Left lung (tissue), 10 donors: ENCODE results near the gene PTCD2. TPM values are rescaled to one million over a fixed set of nuclear protein-coding genes. Genes with fewer than 3 reads are reported as not detected.

Experiments used
- ATAC-seq: fragments of 200-7000 bp; cut with Tn5 transposase; one replicate; pipeline ENCODE4 v1.9.1; 2020; ENCODE audit warnings: moderate library complexity
- DNase-seq, 4 donors: peaks; one replicate each; pipeline ENCODE4 v3.0.0-alpha.2; 2013 to 2020
- H3K27ac ChIP-seq, 2 donors: fragments of 200-600 bp; sonication (generic) in 1 of 2; one replicate each; pipeline versions ENCODE4 v1.5.0 to v1.8.0; 2020 to 2021
- H3K27me3 ChIP-seq, 2 donors: fragments of 200-600 bp; sonication (generic) in 1 of 2; one replicate each; pipeline versions ENCODE4 v1.5.0 to v1.8.0; 2020 to 2021
- H3K36me3 ChIP-seq, 2 donors: fragments of 200-600 bp; sonication (generic) in 1 of 2; one replicate each; pipeline versions ENCODE4 v1.5.0 to v1.8.0; 2020 to 2021
- H3K4me1 ChIP-seq, 2 donors: fragments of 200-600 bp; one replicate each; pipeline ENCODE4 v1.8.0; 2021
- H3K4me3 ChIP-seq, 2 donors: fragments of 200-600 bp; sonication (generic) in 1 of 2; one replicate each; pipeline versions ENCODE4 v1.5.0 to v1.8.0; 2020 to 2021; ENCODE audit warnings: mild to moderate bottlenecking in 1 of 2
- H3K9me3 ChIP-seq, 2 donors: fragments of 200-600 bp; sonication (generic) in 1 of 2; one replicate each; pipeline versions ENCODE4 v1.5.0 to v1.8.0; 2020 to 2021
- CTCF ChIP-seq, 2 donors: fragments of 200-600 bp; sonication (generic) in 1 of 2; IDR thresholded peaks; one replicate each; pipeline versions ENCODE4 v1.5.0 to v1.8.0; 2021; ENCODE audit warnings: antibody characterized with exemption in 2 of 2
- intact Hi-C, 2 donors: fragments of 100-400 bp; cut with DNase I; formaldehyde crosslinking; loops; one replicate each; pipeline versions ENCODE4 v1.11.2 to v1.14.2; 2022
- polyA plus RNA-seq, 6 donors: library from polyadenylated mRNA; unstranded; fragments of 120-200 nt; gene quantifications; one replicate each; pipeline ENCODE4 v1.2.1, GENCODE V29; 2013; ENCODE audit not compliant: insufficient read length in 6 of 6
- total RNA-seq, 2 donors: library from RNA; stranded (reverse); fragmentation: NEBNext Ultra II Directional; extraction: Animal tissue kit (Norgen Biotek cat#: 25700); gene quantifications; one replicate each; pipeline ENCODE4 v1.2.1, GENCODE V29; 2021
- donor health status: DM: no; HTN: yes; CAD: no.
- donor health status: DM: no; HTN: no; CAD: no.

PTCD2 gene
- total and polyA plus RNA-seq, 8 donors, result 7.6 to 12.6 (median 11.1) TPM

DNA sequence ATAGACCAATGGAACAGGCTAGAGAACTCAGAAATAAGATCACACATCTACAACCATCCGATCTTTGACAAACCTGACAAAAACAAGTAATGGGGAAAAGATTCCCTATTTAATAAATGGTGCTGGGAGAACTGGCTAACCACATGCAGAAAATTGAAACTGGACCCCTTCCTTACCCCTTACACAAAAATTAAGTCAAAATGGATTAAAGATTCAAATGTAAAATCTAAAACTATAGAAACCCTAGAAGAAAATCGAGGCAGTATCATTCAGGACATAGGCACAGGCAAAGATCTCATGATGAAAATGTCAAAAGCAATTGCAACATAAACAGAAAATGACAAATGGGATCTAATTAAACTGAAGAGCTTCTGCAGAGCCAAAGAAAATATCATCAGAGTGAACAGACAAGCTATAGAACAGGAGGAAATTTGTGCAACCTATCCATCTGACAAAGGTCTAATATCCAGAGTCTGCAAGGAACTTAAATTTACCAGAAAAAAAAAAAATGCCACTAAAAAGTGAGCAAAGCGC, 43.9 kb upstream of the PTCD2 start:
- Histone ChIP-seq H3K4me3 (no peak overlapping the region), H3K9me3 (no peaks in the 10 kb centered on the region), H3K27me3 (no peaks in the 10 kb centered on the region), H3K4me1 (no peaks in the 10 kb centered on the region), H3K27ac (no peak overlapping the region), H3K36me3 (no peaks in the 10 kb centered on the region)
- ATAC-seq, result no peak
- intact Hi-C loops, result no loop called here
- no peak for TF ChIP-seq CTCF (IDR thresholded peaks at IDR 0.05)
- no peak for DNase-seq

- Histone ChIP-seq H3K9me3 (no peaks in the 10 kb centered on the region), H3K27me3 (no peaks in the 10 kb centered on the region), H3K27ac (no peak overlapping the region), H3K4me1 (peaks cover 0 to 6% of the 10 kb centered on the region in 2 donors), H3K36me3 (no peaks in the 10 kb centered on the region), H3K4me3 (no peak overlapping the region)
- TF ChIP-seq CTCF (IDR thresholded peaks at IDR 0.05), result peak in 1 of 2 donors; percentile 41
- intact Hi-C loops, result no loop called here
- DNase-seq (peak in 1 of 4 donors; percentile 27), ATAC-seq (peak; percentile 33)
Measured at GRCh38 chr5:72280581-72281069, 39.5 kb upstream of the PTCD2 start.

DNA sequence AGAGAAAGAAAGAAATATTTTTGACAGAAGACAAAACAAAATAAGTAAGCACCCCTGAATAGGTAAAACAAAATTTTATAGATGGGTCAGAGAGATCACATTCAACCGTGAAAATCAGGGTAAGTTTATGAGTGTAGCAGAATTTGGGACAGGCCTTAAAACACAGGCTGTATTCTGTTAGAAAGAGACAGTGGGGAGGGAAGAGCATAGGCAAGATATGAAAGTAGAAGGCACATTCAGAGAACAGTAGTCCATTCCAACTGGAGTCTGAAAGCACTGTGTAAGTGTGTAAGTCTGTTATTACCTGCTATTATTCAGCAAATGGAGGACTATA, 38.8 kb upstream of the PTCD2 start:
- DNase-seq (no peak), ATAC-seq (no peak)
- peaks cover 0 to 6% of the 10 kb centered on the region in 2 donors for H3K4me1 ChIP-seq
- no peaks in the 10 kb centered on the region for H3K36me3 ChIP-seq
- H3K9me3 ChIP-seq, result no peaks in the 10 kb centered on the region
- no peak for TF ChIP-seq CTCF (IDR thresholded peaks at IDR 0.05)
- no peak overlapping the region for H3K4me3 ChIP-seq
- intact Hi-C loops, result no loop called here
- H3K27me3 ChIP-seq, result no peaks in the 10 kb centered on the region
- no peak overlapping the region for H3K27ac ChIP-seq

- Histone ChIP-seq H3K4me3 (no peak overlapping the region), H3K9me3 (no peaks in the 10 kb centered on the region), H3K27ac (peak overlapping the region in 1 of 2 donors; percentile 22), H3K27me3 (no peaks in the 10 kb centered on the region), H3K36me3 (no peaks in the 10 kb centered on the region), H3K4me1 (peaks cover 0 to 6% of the 10 kb centered on the region in 2 donors)
- TF ChIP-seq CTCF (IDR thresholded peaks at IDR 0.05), result no peak
- intact Hi-C loops, result no loop called here
- DNase-seq (peak in 2 of 4 donors; percentile 31 to 56), ATAC-seq (peak; percentile 46)
Measured at GRCh38 chr5:72281764-72282499, 38.2 kb upstream of the PTCD2 start.

GRCh38 chr5:72282878-72283277, 37.3 kb upstream of the PTCD2 start:
- ATAC-seq (no peak), DNase-seq (no peak)
- intact Hi-C loops, result no loop called here
- no peak overlapping the region for H3K4me3 ChIP-seq
- peak overlapping the region in 1 of 2 donors; percentile 22 for H3K27ac ChIP-seq
- H3K4me1 ChIP-seq, result peaks cover 0 to 6% of the 10 kb centered on the region in 2 donors
- H3K27me3 ChIP-seq, result no peaks in the 10 kb centered on the region
- H3K36me3 ChIP-seq, result no peaks in the 10 kb centered on the region
- TF ChIP-seq CTCF (IDR thresholded peaks at IDR 0.05), result no peak
- no peaks in the 10 kb centered on the region for H3K9me3 ChIP-seq
